ENCODE results near the gene DCP1A. TPM values are rescaled to one million over a fixed set of nuclear protein-coding genes. Genes with fewer than 3 reads are reported as not detected.
"Not testable (repeated sequence)": the region's sequence is repeated elsewhere in the genome, so short reads cannot be mapped to it uniquely, and the experiment has no call there.

The DCP1A gene
- total RNA-seq, 1 donor = 19.9 TPM

DNA sequence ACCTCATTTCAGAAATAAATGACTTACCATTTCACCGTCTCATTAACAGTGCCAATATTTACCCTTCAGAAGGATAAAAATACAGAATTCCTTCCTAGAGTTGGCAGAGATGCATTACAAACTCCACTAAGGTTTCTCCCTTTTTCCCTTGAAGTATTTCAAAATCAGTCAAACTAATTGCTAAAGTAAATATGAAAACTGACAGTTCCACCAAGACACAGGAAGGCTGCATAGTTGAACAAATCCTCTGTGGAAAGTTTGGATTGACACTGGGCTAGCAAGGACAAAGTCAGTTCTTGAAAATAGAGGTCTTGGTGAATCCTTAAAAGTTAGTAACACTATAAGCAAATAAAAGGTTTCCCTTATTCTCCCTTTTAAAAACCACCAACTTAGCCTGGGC lies 34.5 kb downstream of the DCP1A start:
- no peak for TF ChIP-seq CTCF (IDR thresholded peaks at IDR 0.05; ENCODE audit: insufficient read depth, low read depth, low read length)
- no peak for DNase-seq (ENCODE audit: low read depth)
- H3K4me3 ChIP-seq (ENCODE audit: low read depth, low read length) = no peak overlapping the region

GRCh38 chr3:53311882-53312281 lies 35.5 kb downstream of the DCP1A start:
- TF ChIP-seq CTCF (IDR thresholded peaks at IDR 0.05; ENCODE audit: insufficient read depth, low read depth, low read length) = no peak
- no peak for DNase-seq (ENCODE audit: low read depth)
- no peak overlapping the region for H3K4me3 ChIP-seq (ENCODE audit: low read depth, low read length)

GRCh38 chr3:53303957-53304356 lies 43.4 kb downstream of the DCP1A start:
- no peak overlapping the region for H3K4me3 ChIP-seq (ENCODE audit: low read depth, low read length)
- DNase-seq (ENCODE audit: low read depth) = no peak
- TF ChIP-seq CTCF (IDR thresholded peaks at IDR 0.05; ENCODE audit: insufficient read depth, low read depth, low read length) = no peak

GRCh38 chr3:53303549-53303948 lies 43.8 kb downstream of the DCP1A start:
- no peak overlapping the region for H3K4me3 ChIP-seq (ENCODE audit: low read depth, low read length)
- no peak for TF ChIP-seq CTCF (IDR thresholded peaks at IDR 0.05; ENCODE audit: insufficient read depth, low read depth, low read length)
- no peak for DNase-seq (ENCODE audit: low read depth)

- no peak for TF ChIP-seq CTCF (IDR thresholded peaks at IDR 0.05; ENCODE audit: insufficient read depth, low read depth, low read length)
- no peak overlapping the region for H3K4me3 ChIP-seq (ENCODE audit: low read depth, low read length)
Observed at GRCh38 chr3:53300826-53301225, 46.5 kb downstream of the DCP1A start.

DNA sequence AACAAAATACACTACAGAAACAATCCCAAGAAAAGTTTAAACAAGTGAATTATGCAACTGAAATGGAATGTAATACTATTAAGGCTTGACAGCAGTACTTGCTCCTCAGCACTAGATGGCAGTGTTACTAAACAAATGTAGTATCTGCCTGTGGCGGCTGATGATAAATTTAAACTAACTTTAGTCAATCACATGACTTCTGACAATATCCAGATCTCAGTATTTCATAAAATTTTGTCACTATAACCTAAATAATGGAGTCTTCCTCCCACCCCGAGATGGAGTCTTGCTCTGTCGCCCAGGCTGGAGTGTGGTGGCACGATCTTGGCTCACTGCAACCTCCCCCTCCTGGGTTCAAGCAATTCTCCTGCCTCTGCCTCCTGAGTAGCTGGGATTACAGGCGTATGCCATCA lies 47.7 kb downstream of the DCP1A start:
- peak; percentile 80 for TF ChIP-seq CTCF (IDR thresholded peaks at IDR 0.05; ENCODE audit: insufficient read depth, low read depth, low read length)
- DNase-seq (ENCODE audit: low read depth) = peak; percentile 81
- H3K4me3 ChIP-seq (ENCODE audit: low read depth, low read length) = not testable (repeated sequence)

More at GRCh38 chr3:53300826-53301225, 46.5 kb downstream of the DCP1A start:
- no peak for DNase-seq (ENCODE audit: low read depth)

DNA sequence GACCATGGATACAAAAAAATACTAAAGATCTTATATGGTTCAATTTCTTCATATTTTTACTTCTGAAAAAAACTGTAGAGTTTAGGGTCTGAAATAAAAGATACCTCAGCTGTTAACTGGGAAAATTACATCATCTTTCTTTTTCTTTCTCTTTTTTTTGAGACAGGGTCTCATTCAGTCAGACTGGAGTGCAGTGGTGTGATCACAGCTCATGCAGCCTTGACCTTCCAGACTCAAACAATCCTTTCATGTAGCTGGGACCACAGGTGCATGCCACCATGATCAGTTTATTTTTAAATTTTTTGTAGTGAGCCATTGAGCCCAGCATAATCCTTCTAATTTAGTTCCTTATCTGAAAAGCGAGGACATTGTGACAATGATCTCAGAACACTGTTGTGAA lies 51.9 kb downstream of the DCP1A start:
- no peak for DNase-seq (ENCODE audit: low read depth)
- no peak for TF ChIP-seq CTCF (IDR thresholded peaks at IDR 0.05; ENCODE audit: insufficient read depth, low read depth, low read length)
- no peak overlapping the region for H3K4me3 ChIP-seq (ENCODE audit: low read depth, low read length)
